Lower lobe of right lung (tissue), 2 donors: ENCODE data around the gene RHBDD1. TPM values are rescaled to one million over a fixed set of nuclear protein-coding genes. Genes with fewer than 3 reads are reported as not detected.
A peak's percentile ranks its signal among the peaks of the same experiment; 100 is the strongest.

Experiments used
- ATAC-seq, 2 donors: fragments of 200-7000 bp; cut with Tn5 transposase; one replicate each; pipeline ENCODE4 v1.9.1; 2020 to 2022; ENCODE audit warnings: mild to moderate bottlenecking in 2 of 2, moderate library complexity in 2 of 2
- DNase-seq: peaks from one replicate; pipeline ENCODE4 v3.0.0-alpha.2; 2020
- H3K27ac ChIP-seq: fragments of 200-600 bp; one replicate; pipeline ENCODE4 v1.8.0; 2022
- H3K27me3 ChIP-seq: fragments of 200-600 bp; one replicate; pipeline ENCODE4 v1.8.0; 2022; ENCODE audit warnings: low read depth
- H3K36me3 ChIP-seq: fragments of 200-600 bp; one replicate; pipeline ENCODE4 v1.8.0; 2022; ENCODE audit warnings: mild to moderate bottlenecking
- H3K4me1 ChIP-seq: fragments of 200-600 bp; one replicate; pipeline ENCODE4 v1.8.0; 2022
- H3K4me3 ChIP-seq: fragments of 200-600 bp; one replicate; pipeline ENCODE4 v1.8.0; 2022; ENCODE audit warnings: mild to moderate bottlenecking
- H3K9me3 ChIP-seq: fragments of 200-600 bp; one replicate; pipeline ENCODE4 v1.8.0; 2022
- CTCF ChIP-seq: fragments of 200-600 bp; IDR thresholded peaks from one replicate; pipeline ENCODE4 v1.8.0; 2022; ENCODE audit warnings: antibody characterized with exemption, mild to moderate bottlenecking
- intact Hi-C: fragments of 100-400 bp; cut with DNase I; formaldehyde crosslinking; loops from one replicate; pipeline ENCODE4 v1.11.0; 2022
- total RNA-seq: library from RNA; stranded (reverse); fragmentation: NEBNext Ultra II Directional; extraction: Animal tissue kit (Norgen Biotek cat#: 25700); gene quantifications from one replicate; pipeline ENCODE4 v1.2.1, GENCODE V29; 2021
- donor health status: DM: no; HTN: yes; CAD: no; lungs with severe emphysema.

RHBDD1 gene
- total RNA-seq, 1 donor from 2014 or later, result 42.2 TPM

DNA sequence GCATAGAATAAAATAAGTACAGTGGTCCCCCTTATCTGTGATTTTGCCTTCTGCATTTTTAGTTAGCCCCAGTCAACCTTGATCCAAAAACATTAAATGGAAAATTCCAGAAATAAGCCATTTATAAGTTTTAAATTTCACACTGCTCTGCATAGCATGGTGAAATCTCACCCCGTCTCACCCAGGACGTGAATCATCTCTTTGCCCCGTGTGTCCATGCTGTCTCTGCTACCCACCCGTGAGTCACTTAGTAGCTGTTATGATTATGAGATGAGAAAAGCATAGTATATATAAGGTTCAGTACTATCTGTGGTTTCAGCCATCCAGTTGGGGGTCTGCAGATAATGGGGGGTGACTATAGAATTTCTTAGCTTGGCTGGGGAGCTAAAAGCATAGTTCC, 67.3 kb downstream of the RHBDD1 start:
- no peaks in the 10 kb centered on the region for H3K36me3 ChIP-seq
- no peak overlapping the region for H3K27ac ChIP-seq
- ATAC-seq, result no peak
- no peaks in the 10 kb centered on the region for H3K27me3 ChIP-seq
- no peaks in the 10 kb centered on the region for H3K9me3 ChIP-seq
- intact Hi-C loops, result no loop called here
- TF ChIP-seq CTCF, result no peak
- H3K4me1 ChIP-seq, result no peaks in the 10 kb centered on the region
- no peak overlapping the region for H3K4me3 ChIP-seq
- DNase-seq, result no peak

- H3K4me1 ChIP-seq, result no peaks in the 10 kb centered on the region
- no peak for TF ChIP-seq CTCF
- no peaks in the 10 kb centered on the region for H3K27me3 ChIP-seq
- DNase-seq (no peak), ATAC-seq (no peak)
- H3K36me3 ChIP-seq, result no peaks in the 10 kb centered on the region
- H3K27ac ChIP-seq, result no peak overlapping the region
- no peaks in the 10 kb centered on the region for H3K9me3 ChIP-seq
- intact Hi-C loops, result no loop called here
- no peak overlapping the region for H3K4me3 ChIP-seq
Observed at GRCh38 chr2:226904592-226904991, 68.7 kb downstream of the RHBDD1 start.

- H3K36me3 ChIP-seq, result no peaks in the 10 kb centered on the region
- intact Hi-C loops, result no loop called here
- no peak overlapping the region for H3K27ac ChIP-seq
- no peak for TF ChIP-seq CTCF
- H3K4me1 ChIP-seq, result no peaks in the 10 kb centered on the region
- H3K27me3 ChIP-seq, result no peaks in the 10 kb centered on the region
- ATAC-seq (no peak), DNase-seq (no peak)
- H3K4me3 ChIP-seq, result no peak overlapping the region
- no peaks in the 10 kb centered on the region for H3K9me3 ChIP-seq
Observed at GRCh38 chr2:226905718-226906117, 69.9 kb downstream of the RHBDD1 start.

GRCh38 chr2:226906163-226906693, 70.4 kb downstream of the RHBDD1 start:
- Histone ChIP-seq H3K9me3 (no peaks in the 10 kb centered on the region), H3K36me3 (no peaks in the 10 kb centered on the region), H3K4me3 (no peak overlapping the region), H3K27ac (no peak overlapping the region), H3K27me3 (no peaks in the 10 kb centered on the region), H3K4me1 (no peaks in the 10 kb centered on the region)
- DNase-seq (no peak), ATAC-seq (no peak)
- intact Hi-C loops, result no loop called here
- no peak for TF ChIP-seq CTCF

GRCh38 chr2:226909126-226909525, 73.3 kb downstream of the RHBDD1 start:
- DNase-seq (no peak), ATAC-seq (peak in 1 of 2 donors; percentile 41)
- Histone ChIP-seq H3K36me3 (no peaks in the 10 kb centered on the region), H3K9me3 (no peaks in the 10 kb centered on the region), H3K4me3 (no peak overlapping the region), H3K27ac (no peak overlapping the region), H3K27me3 (no peaks in the 10 kb centered on the region), H3K4me1 (no peaks in the 10 kb centered on the region)
- intact Hi-C loops, result no loop called here
- TF ChIP-seq CTCF, result no peak

GRCh38 chr2:226909836-226910235, 74.0 kb downstream of the RHBDD1 start:
- H3K36me3 ChIP-seq, result no peaks in the 10 kb centered on the region
- H3K27me3 ChIP-seq, result no peaks in the 10 kb centered on the region
- intact Hi-C loops, result no loop called here
- DNase-seq (no peak), ATAC-seq (no peak)
- no peak overlapping the region for H3K27ac ChIP-seq
- H3K9me3 ChIP-seq, result no peaks in the 10 kb centered on the region
- no peaks in the 10 kb centered on the region for H3K4me1 ChIP-seq
- no peak for TF ChIP-seq CTCF
- H3K4me3 ChIP-seq, result no peak overlapping the region
